GM19239 (cell line): ENCODE results near the gene CUX1.
"Not testable (repeated sequence)": the region's sequence is repeated elsewhere in the genome, so short reads cannot be mapped to it uniquely, and the experiment has no call there.

Experiments
- DNase-seq: peaks from one replicate; pipeline ENCODE4 v3.0.0; 2011; ENCODE audit warnings: low spot score; ENCODE audit not compliant: insufficient read length
- FAIRE-seq: peaks from 2 replicates; lab custom pipeline; 2011; peaks lifted over from hg19 to GRCh38; lab: Jason Lieb, UNC

Gene CUX1

GRCh38 chr7:101884671-101885596 is 67.5 kb downstream of the CUX1 start:
- DNase-seq (peak; percentile 39), FAIRE-seq (peak; percentile 86)

GRCh38 chr7:101885597-101885955 is 68.2 kb downstream of the CUX1 start:
- DNase-seq: no peak
- FAIRE-seq: no peak

- DNase-seq, FAIRE-seq: not testable (repeated sequence)
These were observed 69.9 kb downstream of the CUX1 start for GRCh38 chr7:101887352-101887751.

- DNase-seq, FAIRE-seq: not testable (repeated sequence)
These were observed 71.1 kb downstream of the CUX1 start for GRCh38 chr7:101888564-101888963.

GRCh38 chr7:101890749-101891523 is 73.5 kb downstream of the CUX1 start:
- DNase-seq (no peak), FAIRE-seq (no peak)

- no peak for FAIRE-seq
- DNase-seq: no peak
These were observed 74.7 kb downstream of the CUX1 start for GRCh38 chr7:101891936-101892640.

GRCh38 chr7:101893341-101894082 is 76.1 kb downstream of the CUX1 start:
- DNase-seq (no peak), FAIRE-seq (no peak)

GRCh38 chr7:101896316-101896715 is 78.9 kb downstream of the CUX1 start:
- FAIRE-seq: no peak

GRCh38 chr7:101896941-101897340 is 79.5 kb downstream of the CUX1 start:
- DNase-seq (no peak), FAIRE-seq (no peak)

More at GRCh38 chr7:101896316-101896715, 78.9 kb downstream of the CUX1 start:
- DNase-seq: no peak

GRCh38 chr7:101898106-101898505 is 80.7 kb downstream of the CUX1 start:
- FAIRE-seq (no peak), DNase-seq (no peak)

GRCh38 chr7:101899616-101900015 is 82.2 kb downstream of the CUX1 start:
- DNase-seq: no peak
- no peak for FAIRE-seq

- no peak for DNase-seq
- no peak for FAIRE-seq
These were observed 82.7 kb downstream of the CUX1 start for GRCh38 chr7:101900103-101900502.

- no peak for FAIRE-seq
- no peak for DNase-seq
These were observed 84.5 kb downstream of the CUX1 start for GRCh38 chr7:101901661-101902491.

- DNase-seq (no peak), FAIRE-seq (no peak)
These were observed 85.5 kb downstream of the CUX1 start for GRCh38 chr7:101902680-101903514.

- no peak for FAIRE-seq
- DNase-seq: no peak
These were observed 86.1 kb downstream of the CUX1 start for GRCh38 chr7:101903515-101903868.

GRCh38 chr7:101904019-101904418 is 86.6 kb downstream of the CUX1 start:
- no peak for FAIRE-seq
- DNase-seq: no peak

GRCh38 chr7:101905203-101905865 is 87.9 kb downstream of the CUX1 start:
- FAIRE-seq: no peak

More at GRCh38 chr7:101905203-101905865, 87.9 kb downstream of the CUX1 start:
- no peak for DNase-seq
